ENCODE results near the gene DGKZ.

- TF ChIP-seq CTCF (IDR thresholded peaks at IDR 0.05) (peak in 5 of 7 experiments; percentile 11 to 99 (median 63)), POLR2A (IDR thresholded peaks at IDR 0.05) (no peak), POLR2AphosphoS5 (IDR thresholded peaks at IDR 0.05) (peak in 2 of 3 donors; percentile 12 to 48), EP300 (IDR thresholded peaks at IDR 0.05) (no peak)
These were observed at the start of gene DGKZ for GRCh38 chr11:46346886-46347636.

All from stomach (tissue), 4 donors.